Parietal lobe (tissue), 2 donors: ENCODE results near the gene TLR10. TPM values are rescaled to one million over a fixed set of nuclear protein-coding genes. Genes with fewer than 3 reads are reported as not detected.

Source experiments
- small RNA-seq: library from RNA; depleted of rRNA; stranded (forward); fragments of <200 nt; gene quantifications from one replicate; pipeline ENCODE3, GENCODE V24; 2014; ENCODE audit warnings: low replicate concordance
- total RNA-seq: library from RNA; depleted of rRNA; stranded (reverse); fragments of >200 nt; gene quantifications from one replicate; pipeline ENCODE4 v1.2.3, GENCODE V29; 2014

The TLR10 gene, protein sequence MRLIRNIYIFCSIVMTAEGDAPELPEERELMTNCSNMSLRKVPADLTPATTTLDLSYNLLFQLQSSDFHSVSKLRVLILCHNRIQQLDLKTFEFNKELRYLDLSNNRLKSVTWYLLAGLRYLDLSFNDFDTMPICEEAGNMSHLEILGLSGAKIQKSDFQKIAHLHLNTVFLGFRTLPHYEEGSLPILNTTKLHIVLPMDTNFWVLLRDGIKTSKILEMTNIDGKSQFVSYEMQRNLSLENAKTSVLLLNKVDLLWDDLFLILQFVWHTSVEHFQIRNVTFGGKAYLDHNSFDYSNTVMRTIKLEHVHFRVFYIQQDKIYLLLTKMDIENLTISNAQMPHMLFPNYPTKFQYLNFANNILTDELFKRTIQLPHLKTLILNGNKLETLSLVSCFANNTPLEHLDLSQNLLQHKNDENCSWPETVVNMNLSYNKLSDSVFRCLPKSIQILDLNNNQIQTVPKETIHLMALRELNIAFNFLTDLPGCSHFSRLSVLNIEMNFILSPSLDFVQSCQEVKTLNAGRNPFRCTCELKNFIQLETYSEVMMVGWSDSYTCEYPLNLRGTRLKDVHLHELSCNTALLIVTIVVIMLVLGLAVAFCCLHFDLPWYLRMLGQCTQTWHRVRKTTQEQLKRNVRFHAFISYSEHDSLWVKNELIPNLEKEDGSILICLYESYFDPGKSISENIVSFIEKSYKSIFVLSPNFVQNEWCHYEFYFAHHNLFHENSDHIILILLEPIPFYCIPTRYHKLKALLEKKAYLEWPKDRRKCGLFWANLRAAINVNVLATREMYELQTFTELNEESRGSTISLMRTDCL
- 0.63 TPM for total RNA-seq

DNA sequence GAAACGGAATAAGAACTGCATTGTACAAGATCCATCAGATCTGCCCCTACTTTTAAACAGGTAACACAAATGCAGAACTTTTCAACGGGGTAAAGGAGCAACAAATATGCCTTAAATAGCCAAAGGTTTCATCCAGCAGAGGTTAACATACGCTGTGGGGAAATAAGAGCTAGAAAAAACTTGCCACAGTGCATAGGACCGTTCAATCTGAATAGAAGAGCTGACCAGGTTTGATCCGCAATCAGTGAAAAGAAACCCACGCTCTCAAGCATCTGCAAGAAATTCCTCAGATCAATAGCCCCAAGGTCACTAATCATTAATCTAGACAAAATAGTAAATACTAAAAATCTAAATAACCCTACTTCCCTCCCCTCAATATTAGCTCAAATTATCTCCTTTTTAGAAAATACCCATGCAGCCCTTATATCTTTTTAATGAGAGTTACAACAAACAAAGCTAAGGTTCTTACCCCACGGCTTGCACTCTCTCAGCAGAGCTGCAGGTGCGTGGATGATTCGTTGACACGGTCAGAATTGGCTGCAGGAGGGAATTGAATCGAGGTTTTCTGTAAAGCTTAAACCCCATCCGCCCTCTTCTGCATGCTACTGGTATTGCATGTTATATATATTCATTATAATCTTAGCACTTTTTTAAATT lies at the start of gene TLR10:
Gene TLR10 (minus strand): TSS at position 539 of the 657 bp plus-strand sequence. CDS start 7,400 bp downstream, outside the sequence.

DNA sequence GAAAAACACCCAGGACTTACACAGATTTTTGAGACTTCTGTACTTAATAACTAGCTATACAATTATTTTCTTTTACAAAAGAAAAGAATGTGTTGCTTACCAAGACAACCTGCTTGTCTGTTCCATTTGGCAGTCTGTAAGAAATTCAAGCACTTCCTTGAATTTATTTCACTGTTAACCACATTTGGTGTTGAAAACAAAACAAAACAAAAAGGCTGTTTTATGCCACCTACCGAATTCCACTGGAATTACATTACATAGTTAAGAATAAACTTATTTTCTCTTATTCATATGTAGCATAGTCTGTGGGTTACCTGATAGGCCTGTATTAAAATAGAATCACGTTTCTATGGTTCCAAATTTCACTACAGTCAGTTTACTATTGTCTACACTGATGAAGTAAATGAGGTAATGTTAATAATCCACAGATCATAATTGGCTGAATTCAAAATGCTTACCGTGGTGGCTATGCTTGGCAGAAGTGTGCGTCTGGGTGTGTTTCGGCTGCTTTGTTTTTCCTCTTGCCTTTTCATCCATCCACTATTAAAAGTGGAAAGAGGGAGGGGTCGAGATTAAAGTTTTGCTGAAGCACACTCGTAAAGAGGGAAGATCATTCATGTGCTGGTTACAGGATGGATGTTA lies 22.0 kb upstream of the TLR10 start, which contains the start of gene TLR1:
Gene TLR1 (minus strand): TSS at position 138 of the 642 bp plus-strand sequence. CDS start 5,960 bp downstream, outside the sequence.

Small RNAs within 50 kb of the gene (small RNA-seq; reads per million reads assigned to genes)
- not detected for gene RNA5SP158

Other genes starting within 250 kb of the TLR10 start
- gene KLF3, start 118.8 kb downstream of the TLR10 start, total RNA-seq, result 30.0 TPM
- 3.8 TPM for gene TLR1, start 21.8 kb upstream of the TLR10 start, total RNA-seq
- 0.63 TPM for gene TLR6, start 73.8 kb upstream of the TLR10 start, total RNA-seq
- gene FAM114A1, start 84.8 kb upstream of the TLR10 start, total RNA-seq, result 11.3 TPM
- gene TMEM156, start 249.4 kb upstream of the TLR10 start, total RNA-seq, result 0.31 TPM